Tibial nerve (tissue), 3 donors: ENCODE results near the gene CDC23.

Experiments used
- CTCF ChIP-seq, 5 experiments: fragments of 200-600 bp in 3 of 5; fragments of 450-650 bp in 2 of 5; sonication (generic) in 3 of 5; IDR thresholded peaks; one replicate each; pipeline ENCODE4 v1.5.1; 2016 to 2019; ENCODE audit warnings: antibody characterized with exemption in 5 of 5, mild to moderate bottlenecking in 3 of 5, moderate library complexity in 2 of 5
- POLR2A ChIP-seq, 2 donors: fragments of 450-650 bp; IDR thresholded peaks; one replicate each; pipeline ENCODE4 v1.6.1; 2017; ENCODE audit warnings: antibody characterized with exemption in 2 of 2, mild to moderate bottlenecking in 2 of 2, moderate library complexity in 2 of 2

GRCh38 chr5:138179277-138179857, 33.8 kb downstream of the CDC23 start:
- no peak for TF ChIP-seq CTCF (IDR thresholded peaks at IDR 0.05)
- TF ChIP-seq POLR2A (IDR thresholded peaks at IDR 0.05), result no peak
